ENCODE results near the gene TACR1. TPM values are rescaled to one million over a fixed set of nuclear protein-coding genes. Genes with fewer than 3 reads are reported as not detected.
"Not testable (repeated sequence)": the region's sequence is repeated elsewhere in the genome, so short reads cannot be mapped to it uniquely, and the experiment has no call there.

The TACR1 gene
- total and polyA plus RNA-seq, 2 donors (not counting 1 experiment from before 2014, with no cell fraction given) = 0.01 to 0.05 TPM

- Histone ChIP-seq H3K9ac (ENCODE audit: low read length) (no peak overlapping the region), H3K36me3 (replicated peaks in 1 of 2; ENCODE audit: control extremely low read depth in 1 of 2, control insufficient read depth in 1 of 2, extremely low read depth in 1 of 2, insufficient read depth in 2 of 2, low read length in 1 of 2) (no peaks in the 10 kb centered on the region), H3K79me2 (ENCODE audit: control insufficient read depth, insufficient read depth, low read length) (no peaks in the 10 kb centered on the region), H3K27ac (ENCODE audit: low read length in 2 of 2) (no peak overlapping the region), H3K4me1 (ENCODE audit: control insufficient read depth in 2 of 2, insufficient read depth in 2 of 2, low read length in 2 of 2) (no peaks in the 10 kb centered on the region), H3K27me3 (replicated peaks in 1 of 4; ENCODE audit: control extremely low read depth in 1 of 4, control insufficient read depth in 3 of 4, insufficient read depth in 4 of 4, low read length in 3 of 4) (no peaks in the 10 kb centered on the region), H2AFZ (ENCODE audit: insufficient read depth, low read depth, low read length, poor library complexity, severe bottlenecking) (no peak overlapping the region), H3K9me3 (ENCODE audit: control extremely low read depth in 1 of 3, control insufficient read depth in 2 of 3, insufficient read depth in 1 of 3, low read length in 2 of 3) (no peaks in the 10 kb centered on the region), H3K4me2 (replicated peaks; ENCODE audit: low read depth, low read length, poor library complexity, severe bottlenecking) (no peak overlapping the region), H3K4me3 (ENCODE audit: control extremely low read depth in 1 of 5, extremely low read depth in 1 of 5, insufficient read depth in 1 of 5, low read depth in 2 of 5, low read length in 4 of 5) (no peak overlapping the region), H4K20me1 (ENCODE audit: control insufficient read depth, insufficient read depth, low read length, poor library complexity, severe bottlenecking) (no peaks in the 10 kb centered on the region)
- ChIA-PET CTCF (interaction anchor here (0.7 to 1.5 kb wide), 3 partner anchors 8 to 139 kb away, joined by 3 to 5 read pairs (median 3); no protein-coding TSS in a partner anchor), POLR2A (no interaction called here)
- H3K27ac Mint-ChIP-seq = no peak overlapping the region
- no peak for DNase-seq
- intact Hi-C loops (cut with micrococcal nuclease) = no loop called here
- H3K4me1 Mint-ChIP-seq = no peaks in the 10 kb centered on the region
- no peak for TF ChIP-seq EZH2 (IDR thresholded peaks at IDR 0.05; ENCODE audit: borderline replicate concordance, insufficient read depth, low read depth, low read length, poor library complexity, severe bottlenecking)
- TF ChIP-seq CTCF (IDR thresholded peaks at IDR 0.05) = no peak
- H3K27me3 Mint-ChIP-seq = no peaks in the 10 kb centered on the region
- H3K4me3 Mint-ChIP-seq = no peak overlapping the region
- H3K9me3 Mint-ChIP-seq (ENCODE audit: insufficient read depth) = no peaks in the 10 kb centered on the region
- WGBS (ENCODE audit: insufficient coverage) = 100% methylated on average over 1 of the region's 1 CpG
- no peak for ATAC-seq (ENCODE audit: low read depth)
Observed at GRCh38 chr2:75058427-75058826, 140.9 kb downstream of the TACR1 start.

- H3K9ac ChIP-seq (ENCODE audit: low read length); H3K27ac ChIP-seq (ENCODE audit: low read length in 2 of 2); POLR2A ChIA-PET; H3K4me3 ChIP-seq (ENCODE audit: control extremely low read depth in 1 of 5, extremely low read depth in 1 of 5, insufficient read depth in 1 of 5, low read depth in 2 of 5, low read length in 4 of 5); H3K4me1 Mint-ChIP-seq; intact Hi-C loops (cut with micrococcal nuclease); H3K36me3 ChIP-seq (replicated peaks in 1 of 2; ENCODE audit: control extremely low read depth in 1 of 2, control insufficient read depth in 1 of 2, extremely low read depth in 1 of 2, insufficient read depth in 2 of 2, low read length in 1 of 2); H3K27me3 Mint-ChIP-seq; H3K27me3 ChIP-seq (replicated peaks in 1 of 4; ENCODE audit: control extremely low read depth in 1 of 4, control insufficient read depth in 3 of 4, insufficient read depth in 4 of 4, low read length in 3 of 4); ATAC-seq (ENCODE audit: low read depth); DNase-seq; H3K79me2 ChIP-seq (ENCODE audit: control insufficient read depth, insufficient read depth, low read length); H3K4me3 Mint-ChIP-seq; H2AFZ ChIP-seq (ENCODE audit: insufficient read depth, low read depth, low read length, poor library complexity, severe bottlenecking); H3K27ac Mint-ChIP-seq; H3K9me3 Mint-ChIP-seq (ENCODE audit: insufficient read depth); H3K4me1 ChIP-seq (ENCODE audit: control insufficient read depth in 2 of 2, insufficient read depth in 2 of 2, low read length in 2 of 2); H3K4me2 ChIP-seq (replicated peaks; ENCODE audit: low read depth, low read length, poor library complexity, severe bottlenecking); H4K20me1 ChIP-seq (ENCODE audit: control insufficient read depth, insufficient read depth, low read length, poor library complexity, severe bottlenecking); H3K9me3 ChIP-seq (ENCODE audit: control extremely low read depth in 1 of 3, control insufficient read depth in 2 of 3, insufficient read depth in 1 of 3, low read length in 2 of 3): not testable (repeated sequence)
- WGBS (ENCODE audit: insufficient coverage) = 100% methylated on average over 2 of the region's 5 CpGs
- CTCF ChIA-PET = interaction anchor here (3.6 kb wide), 1 partner anchor 8 kb away, joined by 15 read pairs; no protein-coding TSS in a partner anchor
Observed at GRCh38 chr2:75057150-75057549, 142.2 kb downstream of the TACR1 start.

All from B cell (primary cell).